SK-N-SH (cell line): ENCODE measurements around the gene IL22RA1. TPM values are rescaled to one million over a fixed set of nuclear protein-coding genes. Genes with fewer than 3 reads are reported as not detected.

Experiments used
- CTCF ChIA-PET: fragments of 300-600, 350-600 bp; formaldehyde crosslinking; extraction: SDS; loops from one replicate; lab custom pipeline; 2021; lab: Yijun Ruan, JAX
- POLR2A ChIA-PET: fragments of 350-600 bp; sonication (Branson Sonifier 250); formaldehyde crosslinking; extraction: SDS; loops from one replicate; lab custom pipeline; 2020; ENCODE audit warnings: antibody characterized with exemption, inconsistent platforms; lab: Yijun Ruan, JAX
- DNase-seq: peaks from one replicate; pipeline ENCODE4 v3.0.0; 2012
- H2AFZ ChIP-seq: fragments of 200-600 bp; sonication (generic); 2 replicates; pipeline ENCODE4 v1.8.1; 2016; ENCODE audit warnings: antibody characterized with exemption, mild to moderate bottlenecking, low read depth
- H3F3A ChIP-seq: fragments of 200-600 bp; sonication (generic); replicated peaks from 2 replicates; pipeline ENCODE3; 2016; ENCODE audit warnings: antibody characterized with exemption, mild to moderate bottlenecking; ENCODE audit not compliant: insufficient read depth
- H3K27ac ChIP-seq, 2 experiments: fragments of 200-500 bp in 1 of 2; fragments of 200-600 bp in 1 of 2; sonication (Bioruptor generic) in 1 of 2; sonication (generic), shearing (Covaris generic) in 1 of 2; 2 replicates each; pipeline versions ENCODE4 v1.5.1 to v1.6.1; 2014 to 2016; ENCODE audit warnings: low read depth in 2 of 2, inconsistent platforms in 1 of 2, low read length in 1 of 2, mild to moderate bottlenecking in 1 of 2, mixed read lengths in 1 of 2
- H3K27me3 ChIP-seq: fragments of 200-600 bp; sonication (generic), shearing (Covaris generic); 2 replicates; pipeline ENCODE4 v1.6.1; 2016; ENCODE audit warnings: mixed run types; ENCODE audit not compliant: insufficient read depth
- H3K36me3 ChIP-seq, 2 experiments: fragments of 200-500 bp in 1 of 2; fragments of 200-600 bp in 1 of 2; sonication (Bioruptor generic) in 1 of 2; sonication (generic) in 1 of 2; replicated peaks in 1 of 2; 2 replicates each; pipeline versions ENCODE3 to v1.5.1; 2014 to 2016; ENCODE audit warnings: low read length in 1 of 2, mild to moderate bottlenecking in 1 of 2; ENCODE audit not compliant: insufficient read depth in 2 of 2, control insufficient read depth in 1 of 2
- H3K4me1 ChIP-seq, 2 experiments: fragments of 200-500 bp in 1 of 2; fragments of 200-600 bp in 1 of 2; sonication (Bioruptor generic) in 1 of 2; sonication (generic), shearing (Covaris generic) in 1 of 2; 2 replicates each; pipeline versions ENCODE4 v1.5.1 to v1.6.1; 2014 to 2016; ENCODE audit warnings: low read depth in 1 of 2, low read length in 1 of 2, mixed run types in 1 of 2; ENCODE audit not compliant: insufficient read depth in 2 of 2, control insufficient read depth in 1 of 2
- H3K4me2 ChIP-seq: fragments of 200-600 bp; sonication (generic), shearing (Covaris generic); 2 replicates; pipeline ENCODE4 v1.6.1; 2017; ENCODE audit warnings: mixed run types
- H3K4me3 ChIP-seq, 2 experiments: fragments of 200-500 bp in 1 of 2; fragments of 200-600 bp in 1 of 2; sonication (Bioruptor generic) in 1 of 2; sonication (generic), shearing (Covaris generic) in 1 of 2; 2 replicates each; pipeline versions ENCODE4 v1.5.1 to v1.8.1; 2014 to 2016; ENCODE audit warnings: low read depth in 2 of 2, inconsistent platforms in 1 of 2, low read length in 1 of 2, mild to moderate bottlenecking in 1 of 2, mixed read lengths in 1 of 2, moderate library complexity in 1 of 2
- H3K79me2 ChIP-seq: fragments of 200-600 bp; sonication (generic); 2 replicates; pipeline ENCODE4 v1.8.1; 2017; ENCODE audit warnings: mild to moderate bottlenecking; ENCODE audit not compliant: insufficient read depth
- H3K9ac ChIP-seq: fragments of 200-600 bp; sonication (generic); 2 replicates; pipeline ENCODE4 v1.6.1; 2017; ENCODE audit warnings: mixed run types
- H3K9me2 ChIP-seq: fragments of 200-600 bp; sonication (generic); 2 replicates; pipeline ENCODE4 v1.6.1; 2017; ENCODE audit warnings: mixed run types
- H3K9me3 ChIP-seq: fragments of 200-600 bp; sonication (generic); 2 replicates; pipeline ENCODE4 v1.6.1; 2017; ENCODE audit warnings: mixed run types, mild to moderate bottlenecking, moderate library complexity
- H4K20me1 ChIP-seq: fragments of 200-600 bp; sonication (generic); 2 replicates; pipeline ENCODE4 v1.6.1; 2017; ENCODE audit warnings: mild to moderate bottlenecking, mixed run types; ENCODE audit not compliant: insufficient read depth
- CHD2 ChIP-seq: fragments of 150-350 bp; IDR thresholded peaks from 2 replicates; pipeline ENCODE4 v1.6.1; 2018; ENCODE audit warnings: low read length; ENCODE audit not compliant: partially characterized antibody
- CTCF ChIP-seq: fragments of 200-600 bp; sonication (generic); IDR thresholded peaks from 2 replicates; pipeline ENCODE4 v1.6.1; 2017; ENCODE audit warnings: antibody characterized with exemption, mild to moderate bottlenecking, moderate library complexity
- ELF1 ChIP-seq: IDR thresholded peaks from 2 replicates; pipeline ENCODE4 v1.4.0; 2012
- EZH2phosphoT487 ChIP-seq: fragments of 200-600 bp; sonication (generic); IDR thresholded peaks from 2 replicates; pipeline ENCODE4 v1.6.1; 2017; ENCODE audit warnings: low read depth, mixed run types, mild to moderate bottlenecking, antibody characterized with exemption, moderate library complexity, borderline replicate concordance
- FOSL2 ChIP-seq: IDR thresholded peaks from 2 replicates; pipeline ENCODE4 v1.4.0; 2012; ENCODE audit warnings: low read depth, mild to moderate bottlenecking, moderate library complexity, borderline replicate concordance
- GABPA ChIP-seq: IDR thresholded peaks from 2 replicates; pipeline ENCODE4 v1.4.0; 2012; ENCODE audit warnings: low read depth, mild to moderate bottlenecking
- REST ChIP-seq: IDR thresholded peaks from 2 replicates; pipeline ENCODE4 v1.6.1; 2012; ENCODE audit warnings: mild to moderate bottlenecking, low read depth, low read length, moderate library complexity
- RFX5 ChIP-seq: IDR thresholded peaks from 2 replicates; pipeline ENCODE4 v1.6.1; 2012; ENCODE audit warnings: mild to moderate bottlenecking, improper control_type of control experiment, low read length
- TAF1 ChIP-seq: IDR thresholded peaks from 2 replicates; pipeline ENCODE4 v1.6.1; 2012; ENCODE audit warnings: low read depth, mild to moderate bottlenecking, low read length, moderate library complexity, borderline replicate concordance
- TEAD4 ChIP-seq: IDR thresholded peaks from 2 replicates; pipeline ENCODE4 v1.4.0; 2012; ENCODE audit warnings: mild to moderate bottlenecking, borderline replicate concordance; ENCODE audit not compliant: insufficient read depth
- USF2 ChIP-seq: fragments of 150-350 bp; IDR thresholded peaks from 2 replicates; pipeline ENCODE4 v1.6.1; 2017; ENCODE audit warnings: antibody characterized with exemption, low read length, low read depth, borderline replicate concordance
- WGBS: methylation state at CpG from one replicate; pipeline ENCODE4 v1.1.6; 2017; ENCODE audit warnings: low lambda C conversion rate; 5-methylcytosine and 5-hydroxymethylcytosine counted together
- polyA plus RNA-seq, 3 experiments: library from polyadenylated mRNA; depleted of rRNA; stranded (reverse); fragments of >200 nt; gene quantifications; 2 replicates each; pipeline ENCODE4 v1.2.3, GENCODE V29; 2012
- TF ChIP-seq, protein P1 (sequence below): IDR thresholded peaks from 2 replicates; pipeline ENCODE4 v1.4.0; 2012; ENCODE audit warnings: low read depth, borderline replicate concordance

The IL22RA1 gene
- polyA plus RNA-seq, 1 of the 3 experiments (the other 2 are of a cell fraction) = 0.03 TPM

DNA sequence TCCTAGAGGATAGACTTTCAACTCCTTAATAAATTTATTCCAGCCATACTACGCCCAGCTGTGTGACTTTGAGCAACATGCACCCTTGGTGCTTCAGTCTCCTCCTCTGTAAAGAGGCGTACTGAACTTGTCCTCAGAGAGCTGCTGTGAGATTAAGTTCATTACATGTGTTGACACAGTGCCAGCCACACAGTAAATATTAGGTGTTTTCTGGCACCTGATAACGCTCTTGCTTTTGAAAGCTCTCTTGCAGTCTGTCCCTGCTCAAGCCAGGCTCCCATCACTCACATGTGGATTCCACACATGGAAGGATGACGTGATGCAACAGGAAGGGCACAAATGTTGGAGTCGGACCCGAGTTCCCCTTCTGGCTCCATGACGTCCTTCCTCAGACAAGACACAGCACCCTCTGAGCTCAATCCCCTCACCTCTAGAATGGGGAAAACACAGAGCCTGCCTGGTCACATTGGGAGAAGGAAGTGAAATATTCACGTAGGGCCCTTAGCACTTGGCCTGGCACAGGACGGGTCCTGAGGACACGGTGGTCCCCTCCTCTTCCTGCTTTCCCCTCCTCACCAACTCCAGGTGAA, 36.4 kb upstream of the IL22RA1 start:
- H3K27me3 ChIP-seq = no peaks in the 10 kb centered on the region
- H2AFZ ChIP-seq = no peak overlapping the region
- no peak overlapping the region for H3K4me2 ChIP-seq
- no peak for TF ChIP-seq CTCF
- no peak for TF ChIP-seq ELF1
- TF ChIP-seq EZH2phosphoT487 = no peak
- TF ChIP-seq GABPA = no peak
- no peak for TF ChIP-seq TEAD4
- TF ChIP-seq, protein P1, sequence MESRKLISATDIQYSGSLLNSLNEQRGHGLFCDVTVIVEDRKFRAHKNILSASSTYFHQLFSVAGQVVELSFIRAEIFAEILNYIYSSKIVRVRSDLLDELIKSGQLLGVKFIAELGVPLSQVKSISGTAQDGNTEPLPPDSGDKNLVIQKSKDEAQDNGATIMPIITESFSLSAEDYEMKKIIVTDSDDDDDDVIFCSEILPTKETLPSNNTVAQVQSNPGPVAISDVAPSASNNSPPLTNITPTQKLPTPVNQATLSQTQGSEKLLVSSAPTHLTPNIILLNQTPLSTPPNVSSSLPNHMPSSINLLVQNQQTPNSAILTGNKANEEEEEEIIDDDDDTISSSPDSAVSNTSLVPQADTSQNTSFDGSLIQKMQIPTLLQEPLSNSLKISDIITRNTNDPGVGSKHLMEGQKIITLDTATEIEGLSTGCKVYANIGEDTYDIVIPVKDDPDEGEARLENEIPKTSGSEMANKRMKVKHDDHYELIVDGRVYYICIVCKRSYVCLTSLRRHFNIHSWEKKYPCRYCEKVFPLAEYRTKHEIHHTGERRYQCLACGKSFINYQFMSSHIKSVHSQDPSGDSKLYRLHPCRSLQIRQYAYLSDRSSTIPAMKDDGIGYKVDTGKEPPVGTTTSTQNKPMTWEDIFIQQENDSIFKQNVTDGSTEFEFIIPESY = no peak
- no peaks in the 10 kb centered on the region for H4K20me1 ChIP-seq
- no peaks in the 10 kb centered on the region for H3K9me3 ChIP-seq
- no peaks in the 10 kb centered on the region for H3F3A ChIP-seq
- H3K4me1 ChIP-seq = no peaks in the 10 kb centered on the region
- no peak overlapping the region for H3K9ac ChIP-seq
- no peak overlapping the region for H3K4me3 ChIP-seq
- H3K36me3 ChIP-seq = no peaks in the 10 kb centered on the region
- POLR2A ChIA-PET = no interaction called here
- H3K27ac ChIP-seq = no peak overlapping the region
- H3K79me2 ChIP-seq = no peaks in the 10 kb centered on the region
- CTCF ChIA-PET = interaction anchor here (1.0 to 3.0 kb wide), 8 partner anchors 9 to 408 kb away, joined by 3 to 13 read pairs (median 4); no protein-coding TSS in a partner anchor
- DNase-seq = no peak
- no peaks in the 10 kb centered on the region for H3K9me2 ChIP-seq
- 75% methylated on average over 10 of the region's 10 CpGs for WGBS

GRCh38 chr1:24178407-24178806, 35.5 kb upstream of the IL22RA1 start:
- no peaks in the 10 kb centered on the region for H3K79me2 ChIP-seq
- no peak overlapping the region for H3K4me2 ChIP-seq
- no peak overlapping the region for H3K27ac ChIP-seq
- WGBS = 89% methylated on average over 3 of the region's 3 CpGs
- ChIA-PET CTCF (interaction anchor here (1.2 to 3.0 kb wide), 3 partner anchors 9 to 28 kb away, joined by 3 to 13 read pairs (median 11); no protein-coding TSS in a partner anchor), POLR2A (no interaction called here)
- H3K36me3 ChIP-seq = no peaks in the 10 kb centered on the region
- H4K20me1 ChIP-seq = no peaks in the 10 kb centered on the region
- no peaks in the 10 kb centered on the region for H3F3A ChIP-seq
- H3K9me3 ChIP-seq = no peaks in the 10 kb centered on the region
- H3K27me3 ChIP-seq = no peaks in the 10 kb centered on the region
- H3K9ac ChIP-seq = no peak overlapping the region
- H2AFZ ChIP-seq = no peak overlapping the region
- DNase-seq = no peak
- H3K4me3 ChIP-seq = no peak overlapping the region
- H3K9me2 ChIP-seq = no peaks in the 10 kb centered on the region
- no peaks in the 10 kb centered on the region for H3K4me1 ChIP-seq
- TF ChIP-seq CTCF (no peak), CHD2 (no peak), ELF1 (no peak), USF2 (no peak), TAF1 (no peak), FOSL2 (no peak), TEAD4 (no peak), REST (no peak), RFX5 (no peak)
